Measurements from ENCODE around the gene MYO5C. TPM values are rescaled to one million over a fixed set of nuclear protein-coding genes. Genes with fewer than 3 reads are reported as not detected.

The MYO5C gene
- total RNA-seq, 1 experiment from 2014 or later: 28.2 TPM

DNA sequence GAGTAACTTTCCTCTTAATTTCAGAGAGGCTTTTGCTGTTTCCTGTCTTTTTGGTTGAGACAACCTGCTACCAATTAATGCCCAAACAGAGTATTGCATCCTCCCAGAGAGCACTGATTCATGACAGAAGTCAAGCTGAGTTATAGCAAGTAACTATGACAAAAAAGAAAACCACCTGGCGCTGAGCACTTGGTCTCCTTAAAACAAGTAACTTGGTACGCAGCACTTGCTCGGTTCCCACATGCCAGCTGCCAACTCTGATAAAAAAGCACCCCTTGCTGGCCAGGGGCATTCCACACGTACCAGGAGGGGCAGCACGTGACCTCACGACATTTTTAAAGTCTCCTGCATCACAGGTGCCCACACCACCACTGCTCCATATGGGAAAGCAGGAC lies 13.5 kb upstream of the MYO5C start:
- H3K4me3 ChIP-seq (ENCODE audit: low read depth in 2 of 2, low read length in 2 of 2): no peak overlapping the region
- peaks cover 2% of the 10 kb centered on the region for H3K36me3 ChIP-seq (ENCODE audit: control insufficient read depth, insufficient read depth, low read length)
- ATAC-seq (no peak), DNase-seq (ENCODE audit: low read depth, low spot score) (no peak)
- no peak for TF ChIP-seq CTCF (IDR thresholded peaks at IDR 0.05)
- TF ChIP-seq SIN3A (IDR thresholded peaks at IDR 0.05; ENCODE audit: borderline replicate concordance, insufficient read depth, low read depth, low read length): no peak
- no peak for TF ChIP-seq TCF7L2 (IDR thresholded peaks at IDR 0.05; ENCODE audit: low read depth, low read length)
- no peak for TF ChIP-seq POLR2AphosphoS5 (IDR thresholded peaks at IDR 0.05; ENCODE audit: low read depth, low read length)
- TF ChIP-seq REST (IDR thresholded peaks at IDR 0.05; ENCODE audit: insufficient read depth in 1 of 2, low read depth in 2 of 2, low read length in 1 of 2): no peak
- no peaks in the 10 kb centered on the region for H3K4me1 ChIP-seq (ENCODE audit: control insufficient read depth, insufficient read depth, low read length)
- intact Hi-C loops (cut with micrococcal nuclease; ENCODE audit: unreplicated experiment) (no loop called here), in situ Hi-C loops (cut with HindIII; ENCODE audit: low pct_unique_long_range_greater_than_20kb, low sequenced_read_pairs) (no loop called here)
- CTCF ChIA-PET: no interaction called here
- POLR2A ChIA-PET: interaction anchor here (0.5 kb wide), 1 partner anchor 9 kb away, joined by 3 read pairs; no protein-coding TSS in a partner anchor
- H3K27me3 ChIP-seq (ENCODE audit: control insufficient read depth, insufficient read depth, low read length): no peaks in the 10 kb centered on the region
- H3K27ac ChIP-seq (ENCODE audit: low read length): no peak overlapping the region
- no TSS peak for BruUV-seq (replicated peaks)
- H3K9me3 ChIP-seq (ENCODE audit: control insufficient read depth, insufficient read depth, low read depth, low read length): no peaks in the 10 kb centered on the region

- H3K27me3 ChIP-seq (ENCODE audit: control insufficient read depth, insufficient read depth, low read length): no peaks in the 10 kb centered on the region
- ATAC-seq: no peak
- ChIA-PET CTCF (no interaction called here), POLR2A (interaction anchor here (0.5 kb wide), 2 partner anchors 10 to 70 kb away, joined by 3 to 4 read pairs; no protein-coding TSS in a partner anchor)
- no peak overlapping the region for H3K4me3 ChIP-seq (ENCODE audit: low read depth in 2 of 2, low read length in 2 of 2)
- no peak overlapping the region for H3K27ac ChIP-seq (ENCODE audit: low read length)
- DNase-seq (ENCODE audit: low read depth, low spot score): no peak
- H3K4me1 ChIP-seq (ENCODE audit: control insufficient read depth, insufficient read depth, low read length): no peaks in the 10 kb centered on the region
- TF ChIP-seq SIN3A (IDR thresholded peaks at IDR 0.05; ENCODE audit: borderline replicate concordance, insufficient read depth, low read depth, low read length) (no peak), REST (IDR thresholded peaks at IDR 0.05; ENCODE audit: insufficient read depth in 1 of 2, low read depth in 2 of 2, low read length in 1 of 2) (no peak), CTCF (IDR thresholded peaks at IDR 0.05) (no peak), TCF7L2 (IDR thresholded peaks at IDR 0.05; ENCODE audit: low read depth, low read length) (no peak), POLR2AphosphoS5 (IDR thresholded peaks at IDR 0.05; ENCODE audit: low read depth, low read length) (no peak)
- H3K36me3 ChIP-seq (ENCODE audit: control insufficient read depth, insufficient read depth, low read length): no peaks in the 10 kb centered on the region; the same call in none of the 2 replicates
- intact Hi-C loops (cut with micrococcal nuclease; ENCODE audit: unreplicated experiment): no loop called here
- BruUV-seq (replicated peaks): no TSS peak
- in situ Hi-C loops (cut with HindIII; ENCODE audit: low pct_unique_long_range_greater_than_20kb, low sequenced_read_pairs): no loop called here
- no peaks in the 10 kb centered on the region for H3K9me3 ChIP-seq (ENCODE audit: control insufficient read depth, insufficient read depth, low read depth, low read length)
Measured at GRCh38 chr15:52308446-52309153, 13.0 kb upstream of the MYO5C start.

Measured in Panc1 (cell line).